ENCODE measurements around the gene KIF1A. TPM values are rescaled to one million over a fixed set of nuclear protein-coding genes. Genes with fewer than 3 reads are reported as not detected.

KIF1A gene
- total RNA-seq, 1 donor from 2014 or later = 90.9 TPM

DNA sequence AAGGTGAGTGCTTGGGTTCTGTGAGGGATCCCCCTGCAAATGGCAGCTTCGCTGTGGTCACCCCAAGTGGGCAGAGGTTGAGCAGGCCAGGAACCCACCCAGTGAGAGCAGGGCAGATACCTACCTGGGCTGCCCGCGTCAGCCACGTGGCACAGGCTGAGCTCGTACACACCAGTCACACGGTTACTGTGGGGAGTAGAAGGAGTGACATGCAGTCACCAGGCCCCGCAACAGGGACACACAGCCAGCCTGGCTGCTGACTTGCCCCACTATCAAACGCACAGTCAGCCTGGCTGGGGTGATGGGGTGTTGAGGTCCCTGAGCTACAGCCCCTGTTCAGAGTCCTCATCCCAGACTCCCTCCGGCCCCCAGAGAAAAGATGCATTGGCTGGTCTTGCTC, 96.2 kb downstream of the KIF1A start:
- Mint-ChIP-seq H3K27me3 (ENCODE audit: low read depth) (no peaks in the 10 kb centered on the region), H3K36me3 (ENCODE audit: low read depth) (no peaks in the 10 kb centered on the region), H3K27ac (ENCODE audit: unreplicated experiment) (no peak overlapping the region), H3K4me3 (no peak overlapping the region), H3K4me1 (no peaks in the 10 kb centered on the region), H3K9me3 (no peaks in the 10 kb centered on the region)
- no peak for DNase-seq (ENCODE audit: low read depth, low spot score)
- TF ChIP-seq, protein P1, sequence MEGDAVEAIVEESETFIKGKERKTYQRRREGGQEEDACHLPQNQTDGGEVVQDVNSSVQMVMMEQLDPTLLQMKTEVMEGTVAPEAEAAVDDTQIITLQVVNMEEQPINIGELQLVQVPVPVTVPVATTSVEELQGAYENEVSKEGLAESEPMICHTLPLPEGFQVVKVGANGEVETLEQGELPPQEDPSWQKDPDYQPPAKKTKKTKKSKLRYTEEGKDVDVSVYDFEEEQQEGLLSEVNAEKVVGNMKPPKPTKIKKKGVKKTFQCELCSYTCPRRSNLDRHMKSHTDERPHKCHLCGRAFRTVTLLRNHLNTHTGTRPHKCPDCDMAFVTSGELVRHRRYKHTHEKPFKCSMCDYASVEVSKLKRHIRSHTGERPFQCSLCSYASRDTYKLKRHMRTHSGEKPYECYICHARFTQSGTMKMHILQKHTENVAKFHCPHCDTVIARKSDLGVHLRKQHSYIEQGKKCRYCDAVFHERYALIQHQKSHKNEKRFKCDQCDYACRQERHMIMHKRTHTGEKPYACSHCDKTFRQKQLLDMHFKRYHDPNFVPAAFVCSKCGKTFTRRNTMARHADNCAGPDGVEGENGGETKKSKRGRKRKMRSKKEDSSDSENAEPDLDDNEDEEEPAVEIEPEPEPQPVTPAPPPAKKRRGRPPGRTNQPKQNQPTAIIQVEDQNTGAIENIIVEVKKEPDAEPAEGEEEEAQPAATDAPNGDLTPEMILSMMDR (conservative IDR thresholded peaks at IDR 0.05) = no peak

DNA sequence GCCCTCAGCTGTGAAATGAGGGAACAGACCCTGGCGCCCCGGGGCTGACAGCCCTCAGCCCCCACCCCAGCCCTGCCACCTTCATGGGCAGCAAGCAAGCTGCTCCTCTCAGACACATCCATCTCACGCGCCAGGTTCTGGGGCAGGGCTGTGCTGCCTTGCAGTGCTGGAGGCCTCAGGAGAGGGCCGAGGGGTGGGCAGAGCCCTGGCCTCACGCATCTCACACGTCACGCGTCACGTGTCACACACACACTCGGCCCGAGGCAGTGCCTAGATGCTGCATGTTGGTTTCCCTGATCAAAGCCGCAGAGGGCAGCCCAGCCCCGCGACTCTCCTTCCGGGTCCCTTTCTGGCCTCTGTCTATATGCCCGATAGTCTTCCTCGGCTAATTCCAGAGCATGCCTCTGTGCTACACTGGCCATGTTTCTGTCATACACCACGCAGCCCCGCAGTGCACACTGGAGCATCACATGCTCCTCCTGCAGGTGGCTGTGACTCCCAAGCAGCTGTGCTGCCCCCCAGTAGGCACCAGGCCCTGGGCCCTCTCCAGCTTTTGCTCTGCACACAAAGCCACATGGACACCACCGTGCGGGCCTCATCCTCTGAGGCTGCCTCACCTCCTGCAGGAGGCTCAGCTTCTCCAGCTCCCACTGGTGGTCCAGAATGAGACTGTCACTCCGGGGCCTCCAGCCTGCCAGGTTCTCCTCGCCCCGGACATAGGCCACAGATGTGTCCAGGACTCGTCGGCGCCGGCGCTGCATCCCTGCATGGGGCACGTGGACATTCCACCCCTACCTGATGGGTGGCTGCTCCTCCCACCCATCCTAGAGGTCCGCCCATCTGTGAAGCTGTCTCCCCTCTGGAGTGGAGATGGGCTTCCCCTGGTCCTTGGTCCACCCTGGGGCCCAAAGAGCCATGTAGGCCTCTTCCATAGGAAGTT, 97.0 kb downstream of the KIF1A start:
- TF ChIP-seq, protein P1 (conservative IDR thresholded peaks at IDR 0.05) = no peak
- Mint-ChIP-seq H3K9me3 (no peaks in the 10 kb centered on the region), H3K36me3 (ENCODE audit: low read depth) (no peaks in the 10 kb centered on the region), H3K27ac (ENCODE audit: unreplicated experiment) (no peak overlapping the region), H3K27me3 (ENCODE audit: low read depth) (no peaks in the 10 kb centered on the region), H3K4me3 (no peak overlapping the region), H3K4me1 (no peaks in the 10 kb centered on the region)
- DNase-seq (ENCODE audit: low read depth, low spot score) = no peak

DNA sequence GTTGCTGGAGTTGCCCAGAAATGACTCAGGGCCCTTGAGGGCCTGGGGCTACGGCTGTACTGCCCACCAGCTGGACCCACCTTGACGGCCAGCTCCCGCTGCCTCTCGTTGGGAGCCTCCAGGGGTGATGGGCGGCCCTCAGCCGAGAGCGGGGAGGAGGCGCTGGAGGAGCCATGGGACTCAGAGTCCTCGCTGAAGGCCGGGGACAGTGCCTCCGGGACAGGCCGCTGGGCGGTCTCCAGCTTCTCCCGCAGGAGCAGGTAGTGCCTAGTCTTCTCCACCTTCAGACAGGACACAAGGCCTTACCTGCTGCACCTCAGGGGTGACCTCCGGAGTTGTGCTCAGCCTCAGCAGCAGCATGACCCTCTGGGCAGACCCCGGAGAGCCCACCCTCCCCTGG, 97.6 kb downstream of the KIF1A start:
- Mint-ChIP-seq H3K4me1 (no peaks in the 10 kb centered on the region), H3K27ac (ENCODE audit: unreplicated experiment) (no peak overlapping the region), H3K4me3 (no peak overlapping the region), H3K36me3 (ENCODE audit: low read depth) (no peaks in the 10 kb centered on the region), H3K9me3 (no peaks in the 10 kb centered on the region), H3K27me3 (ENCODE audit: low read depth) (no peaks in the 10 kb centered on the region)
- no peak for DNase-seq (ENCODE audit: low read depth, low spot score)
- TF ChIP-seq, protein P1 (conservative IDR thresholded peaks at IDR 0.05) = no peak

DNA sequence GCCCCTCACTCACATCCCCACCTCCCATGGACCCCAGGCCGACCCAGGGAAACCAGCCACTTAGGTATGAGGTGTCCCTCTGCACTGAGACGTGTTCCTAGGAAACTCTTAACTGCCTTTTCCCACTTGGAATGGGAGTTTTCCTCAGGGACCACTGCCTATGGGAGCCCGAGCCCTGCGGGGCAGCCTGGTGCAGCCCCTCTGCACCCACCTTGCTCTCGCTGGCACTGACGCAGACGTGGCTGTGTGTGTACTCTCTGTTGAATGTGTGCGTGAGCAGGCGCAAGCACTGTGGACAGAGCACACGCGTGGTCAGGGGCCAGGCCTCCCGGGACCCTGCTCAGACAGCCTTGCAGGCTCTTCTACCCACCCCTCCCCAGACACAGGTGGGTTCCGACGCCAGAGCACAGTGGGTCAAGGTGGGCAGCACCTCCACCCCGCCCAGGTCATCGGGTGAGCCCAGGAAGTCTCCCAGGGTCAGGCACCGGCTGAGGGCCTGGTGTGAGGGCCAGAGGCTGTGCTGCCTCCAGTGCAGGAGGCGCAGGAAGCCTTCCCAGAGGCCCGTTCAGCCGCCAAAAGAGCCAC, 98.3 kb downstream of the KIF1A start:
- DNase-seq (ENCODE audit: low read depth, low spot score) = no peak
- Mint-ChIP-seq H3K4me1 (no peaks in the 10 kb centered on the region), H3K27ac (ENCODE audit: unreplicated experiment) (no peak overlapping the region), H3K4me3 (no peak overlapping the region), H3K36me3 (ENCODE audit: low read depth) (no peaks in the 10 kb centered on the region), H3K9me3 (no peaks in the 10 kb centered on the region), H3K27me3 (ENCODE audit: low read depth) (no peaks in the 10 kb centered on the region)
- TF ChIP-seq, protein P1 (conservative IDR thresholded peaks at IDR 0.05) = no peak

DNA sequence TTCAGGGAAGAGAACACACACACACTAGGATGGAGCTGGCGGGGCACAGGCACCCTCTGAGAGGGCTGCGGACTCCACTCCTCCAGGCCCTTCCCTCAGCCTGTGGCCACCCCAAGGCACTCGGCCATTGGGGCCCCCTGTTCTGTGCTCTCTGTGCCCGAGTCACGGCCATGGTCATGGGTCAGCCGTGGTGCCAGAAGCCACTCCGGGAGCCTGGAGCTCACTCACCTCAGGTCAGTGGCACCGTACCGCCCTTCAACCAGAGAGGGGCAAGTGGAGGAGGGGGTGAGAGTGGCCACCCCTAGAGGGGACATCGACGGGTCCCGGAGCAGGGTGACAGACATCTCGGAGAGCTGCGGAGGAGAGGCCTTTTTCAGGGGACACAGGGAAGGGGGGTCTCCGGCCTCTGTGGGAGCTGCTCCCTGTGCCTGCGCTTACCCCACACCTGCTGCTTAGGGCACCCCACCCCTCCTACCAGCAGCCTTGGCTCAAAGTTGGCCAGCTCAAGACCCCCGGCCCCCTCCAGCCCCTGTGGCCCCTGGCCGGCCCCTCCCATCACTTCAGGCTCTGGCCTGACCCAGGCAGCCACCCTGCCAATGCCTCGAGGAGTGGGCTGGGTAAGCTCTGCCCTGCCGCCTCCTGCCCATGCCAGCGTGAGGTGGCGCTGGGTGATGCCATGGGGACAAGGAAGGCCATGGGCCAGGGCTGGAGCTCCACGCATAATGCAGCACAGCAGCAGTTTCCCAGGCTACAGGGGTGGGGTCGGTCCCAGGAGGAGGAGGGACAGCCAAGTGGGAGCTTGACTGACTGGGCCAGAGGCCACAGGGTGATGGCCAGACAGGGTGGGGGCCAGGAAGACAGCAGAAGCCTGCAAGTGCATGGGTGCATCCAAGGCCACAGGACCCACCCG, 99.1 kb downstream of the KIF1A start:
- no peaks in the 10 kb centered on the region for H3K9me3 Mint-ChIP-seq
- TF ChIP-seq, protein P1 (conservative IDR thresholded peaks at IDR 0.05) = no peak
- no peaks in the 10 kb centered on the region for H3K27me3 Mint-ChIP-seq (ENCODE audit: low read depth)
- no peak for DNase-seq (ENCODE audit: low read depth, low spot score)
- peak overlapping the region; percentile 9 for H3K27ac Mint-ChIP-seq (ENCODE audit: unreplicated experiment)
- H3K4me1 Mint-ChIP-seq = no peaks in the 10 kb centered on the region
- H3K36me3 Mint-ChIP-seq (ENCODE audit: low read depth) = no peaks in the 10 kb centered on the region
- H3K4me3 Mint-ChIP-seq = no peak overlapping the region

All from neural crest cell (in vitro differentiated cells).